Neural cell (in vitro differentiated cells): ENCODE measurements around the gene SLC1A1. TPM values are rescaled to one million over a fixed set of nuclear protein-coding genes. Genes with fewer than 3 reads are reported as not detected.

Experiments
- H2AFZ ChIP-seq: fragments of 200-600, 300-800 bp; sonication (generic), shearing (Covaris generic); 2 replicates; pipeline ENCODE4 v1.6.0; 2014; ENCODE audit warnings: low read depth, mild to moderate bottlenecking, antibody characterized with exemption, low read length, moderate library complexity
- H3F3A ChIP-seq: fragments of 200-600 bp; shearing (Covaris generic); 2 replicates; pipeline ENCODE4 v1.6.1; 2016; ENCODE audit warnings: mild to moderate bottlenecking, moderate library complexity, mixed read lengths, antibody characterized with exemption, low read length; ENCODE audit not compliant: insufficient read depth, poor library complexity, severe bottlenecking
- H3K27ac ChIP-seq: fragments of 200-600, 300-800 bp; sonication (generic), shearing (Covaris generic); 2 replicates; pipeline ENCODE4 v1.5.1; 2014; ENCODE audit warnings: mild to moderate bottlenecking, low read length, moderate library complexity
- H3K27me3 ChIP-seq: fragments of 300-800, 200-600 bp; sonication (generic), shearing (Covaris generic); 2 replicates; pipeline ENCODE4 v1.6.0; 2014; ENCODE audit warnings: mild to moderate bottlenecking, low read depth, low read length, moderate library complexity; ENCODE audit not compliant: insufficient read depth
- H3K36me3 ChIP-seq: fragments of 300-800, 200-600 bp; sonication (generic), shearing (Covaris generic); 2 replicates; pipeline ENCODE4 v1.5.1; 2014; ENCODE audit warnings: mild to moderate bottlenecking, antibody characterized with exemption, low read length, moderate library complexity; ENCODE audit not compliant: insufficient read depth
- H3K4me2 ChIP-seq: fragments of 300-800, 200-600 bp; sonication (generic), shearing (Covaris generic); 2 replicates; pipeline ENCODE4 v1.6.0; 2014; ENCODE audit warnings: mild to moderate bottlenecking, low read length
- H3K4me3 ChIP-seq: fragments of 300-800, 200-600 bp; sonication (generic), shearing (Covaris generic); 2 replicates; pipeline ENCODE4 v1.5.1; 2014; ENCODE audit warnings: mild to moderate bottlenecking, low read length, moderate library complexity
- H3K79me2 ChIP-seq: fragments of 200-600 bp; shearing (Covaris generic); replicated peaks from 2 replicates; pipeline ENCODE4 v1.6.0; 2014; ENCODE audit warnings: mild to moderate bottlenecking, low read length, moderate library complexity; ENCODE audit not compliant: insufficient read depth
- H3K9ac ChIP-seq: fragments of 300-800, 200-600 bp; sonication (generic), shearing (Covaris generic); 2 replicates; pipeline ENCODE4 v1.6.1; 2016; ENCODE audit warnings: mild to moderate bottlenecking, low read length, mixed read lengths
- H3K9me2 ChIP-seq: fragments of 200-600 bp; shearing (Covaris generic); 2 replicates; pipeline ENCODE4 v1.6.1; 2016; ENCODE audit warnings: mild to moderate bottlenecking, low read length, mixed read lengths; ENCODE audit not compliant: insufficient read depth
- H3K9me3 ChIP-seq: fragments of 200-600, 300-800 bp; sonication (generic), shearing (Covaris generic); 2 replicates; pipeline ENCODE4 v1.6.1; 2016; ENCODE audit warnings: mild to moderate bottlenecking, mixed run types, low read length, moderate library complexity, mixed read lengths
- H4K20me1 ChIP-seq: fragments of 200-600 bp; shearing (Covaris generic); 2 replicates; pipeline ENCODE4 v1.6.1; 2016; ENCODE audit warnings: mild to moderate bottlenecking, mixed run types; ENCODE audit not compliant: insufficient read depth
- CTCF ChIP-seq: fragments of 450-650 bp; IDR thresholded peaks from 2 replicates; pipeline ENCODE4 v1.5.1; 2014; ENCODE audit warnings: antibody characterized with exemption, mild to moderate bottlenecking, moderate library complexity; ENCODE audit not compliant: poor library complexity, severe bottlenecking
- EP300 ChIP-seq: fragments of 450-650 bp; conservative IDR thresholded peaks from 2 replicates; pipeline ENCODE4 v1.6.1; 2014; ENCODE audit warnings: antibody characterized with exemption, mild to moderate bottlenecking, moderate library complexity; ENCODE audit not compliant: poor library complexity, severe bottlenecking
- EZH2 ChIP-seq: fragments of 200-600, 300-800 bp; shearing (Covaris generic), sonication (generic); IDR thresholded peaks from 2 replicates; pipeline ENCODE4 v1.6.1; 2014; ENCODE audit warnings: antibody characterized with exemption, low read length, borderline replicate concordance, mild to moderate bottlenecking; ENCODE audit not compliant: insufficient read depth, poor library complexity, severe bottlenecking
- MXI1 ChIP-seq: fragments of 450-650 bp; conservative IDR thresholded peaks from 2 replicates; pipeline ENCODE4 v1.6.1; 2014; ENCODE audit warnings: antibody characterized with exemption, mild to moderate bottlenecking; ENCODE audit not compliant: poor library complexity, severe bottlenecking
- POLR2AphosphoS5 ChIP-seq: IDR thresholded peaks from 2 replicates; pipeline ENCODE4 v1.6.1; 2012
- RAD21 ChIP-seq: fragments of 450-650 bp; conservative IDR thresholded peaks from 2 replicates; pipeline ENCODE4 v1.6.1; 2014; ENCODE audit warnings: antibody characterized with exemption, mild to moderate bottlenecking, moderate library complexity
- REST ChIP-seq: IDR thresholded peaks from 2 replicates; pipeline ENCODE4 v1.6.1; 2012; ENCODE audit warnings: borderline replicate concordance
- SMC3 ChIP-seq: fragments of 450-650 bp; conservative IDR thresholded peaks from 2 replicates; pipeline ENCODE4 v1.6.1; 2014; ENCODE audit warnings: antibody characterized with exemption, mild to moderate bottlenecking, moderate library complexity; ENCODE audit not compliant: poor library complexity
- TAF1 ChIP-seq: IDR thresholded peaks from 2 replicates; pipeline ENCODE4 v1.6.1; 2012; ENCODE audit warnings: low read depth
- polyA plus RNA-seq: library from polyadenylated mRNA; depleted of rRNA; stranded (reverse); fragments of >200 nt; gene quantifications from 2 replicates; pipeline ENCODE4 v1.2.3, GENCODE V29; 2014

SLC1A1 gene
- polyA plus RNA-seq, 1 donor from 2014 or later, result 30.8 TPM

- Histone ChIP-seq H3K79me2 (no peaks in the 10 kb centered on the region), H4K20me1 (no peaks in the 10 kb centered on the region), H3K27ac (no peak overlapping the region), H3K9me2 (no peaks in the 10 kb centered on the region), H3K27me3 (peaks cover 4% of the 10 kb centered on the region), H3K9me3 (no peaks in the 10 kb centered on the region), H3K4me2 (no peak overlapping the region), H2AFZ (no peak overlapping the region), H3K4me3 (no peak overlapping the region), H3F3A (no peaks in the 10 kb centered on the region), H3K36me3 (no peaks in the 10 kb centered on the region), H3K9ac (no peak overlapping the region)
- no peak for TF ChIP-seq TAF1
- no peak for TF ChIP-seq SMC3
- no peak for TF ChIP-seq EZH2
- no peak for TF ChIP-seq REST
- TF ChIP-seq CTCF, result no peak
- TF ChIP-seq EP300, result no peak
- TF ChIP-seq MXI1, result no peak
- no peak for TF ChIP-seq RAD21
- no peak for TF ChIP-seq POLR2AphosphoS5
Measured at GRCh38 chr9:4494332-4494731, 4.1 kb downstream of the SLC1A1 start.

DNA sequence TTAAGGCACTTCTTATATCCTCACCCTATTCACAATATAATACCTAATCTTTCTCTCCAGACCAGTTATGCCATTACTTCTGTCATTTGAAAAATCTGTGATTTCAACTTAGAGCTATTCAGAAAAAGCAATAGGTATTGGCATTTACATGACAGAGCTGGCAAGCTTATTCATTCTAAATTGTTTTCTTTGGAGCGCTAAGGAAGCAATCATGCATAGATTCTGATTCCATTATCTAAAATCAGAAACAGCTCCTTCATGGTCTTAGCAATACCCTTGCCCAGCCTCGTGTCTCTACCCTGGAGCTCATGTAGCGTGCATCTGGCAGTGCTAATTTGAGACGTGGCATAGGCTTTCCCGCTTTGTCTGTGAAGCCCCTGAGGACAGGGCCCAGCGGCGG lies 4.5 kb downstream of the SLC1A1 start:
- Histone ChIP-seq H3K4me3 (no peak overlapping the region), H2AFZ (no peak overlapping the region), H4K20me1 (no peaks in the 10 kb centered on the region), H3K9ac (no peak overlapping the region), H3K4me2 (no peak overlapping the region), H3K79me2 (no peaks in the 10 kb centered on the region), H3K9me3 (no peaks in the 10 kb centered on the region), H3K27ac (no peak overlapping the region), H3F3A (no peaks in the 10 kb centered on the region), H3K36me3 (no peaks in the 10 kb centered on the region), H3K27me3 (peaks cover 4% of the 10 kb centered on the region), H3K9me2 (no peaks in the 10 kb centered on the region)
- TF ChIP-seq EZH2, result no peak
- no peak for TF ChIP-seq REST
- TF ChIP-seq POLR2AphosphoS5, result no peak
- TF ChIP-seq CTCF, result no peak
- no peak for TF ChIP-seq MXI1
- TF ChIP-seq EP300, result no peak
- no peak for TF ChIP-seq RAD21
- no peak for TF ChIP-seq SMC3
- TF ChIP-seq TAF1, result no peak
